Upper lobe of left lung (tissue), 6 donors: ENCODE results near the gene LOC128125822.

Experiments
- ATAC-seq, 2 donors: fragments of 200-7000 bp; cut with Tn5 transposase; one replicate each; pipeline ENCODE4 v1.9.1; 2022; ENCODE audit warnings: mild to moderate bottlenecking in 2 of 2, moderate library complexity in 2 of 2; ENCODE audit not compliant: low FRiP score in 2 of 2
- DNase-seq, 2 donors: peaks; one replicate each; pipeline ENCODE4 v3.0.0-alpha.2; 2019 to 2020
- H3K27ac ChIP-seq, 4 donors: fragments of 200-600 bp; sonication (generic); one replicate each; pipeline ENCODE4 v1.5.1; 2016 to 2019
- H3K27me3 ChIP-seq, 4 donors: fragments of 200-600 bp; sonication (generic); one replicate each; pipeline ENCODE4 v1.5.1; 2017 to 2019
- H3K36me3 ChIP-seq, 4 donors: fragments of 200-600 bp; sonication (generic); one replicate each; pipeline ENCODE4 v1.5.1; 2016 to 2019
- H3K4me1 ChIP-seq, 4 donors: fragments of 200-600 bp; sonication (generic); one replicate each; pipeline ENCODE4 v1.5.1; 2018 to 2019
- H3K4me3 ChIP-seq, 4 donors: fragments of 200-600 bp; sonication (generic); one replicate each; pipeline ENCODE4 v1.5.1; 2017 to 2019; ENCODE audit warnings: mild to moderate bottlenecking in 2 of 4, moderate library complexity in 1 of 4
- H3K9me3 ChIP-seq, 4 donors: fragments of 200-600 bp; sonication (generic); one replicate each; pipeline ENCODE4 v1.5.1; 2018 to 2019
- CTCF ChIP-seq, 6 experiments: fragments of 450-650 bp in 4 of 6; fragments of 200-600 bp in 2 of 6; sonication (generic) in 2 of 6; IDR thresholded peaks; one replicate each; pipeline ENCODE4 v1.5.1; 2016 to 2019; ENCODE audit warnings: antibody characterized with exemption in 6 of 6
- EP300 ChIP-seq, 4 donors: sonication (generic); formaldehyde crosslinking; IDR thresholded peaks; one replicate each; pipeline ENCODE4 v1.5.1; 2017; ENCODE audit warnings: antibody characterized with exemption in 4 of 4, control low read depth in 2 of 4
- POLR2A ChIP-seq, 4 donors: fragments of 450-650 bp; IDR thresholded peaks; one replicate each; pipeline ENCODE4 v1.5.1; 2016 to 2017; ENCODE audit warnings: antibody characterized with exemption in 4 of 4, mild to moderate bottlenecking in 2 of 4
- POLR2AphosphoS5 ChIP-seq, 2 donors: sonication (generic); formaldehyde crosslinking; IDR thresholded peaks; one replicate each; pipeline ENCODE4 v1.5.1; 2017; ENCODE audit warnings: antibody characterized with exemption in 2 of 2
- WGBS, 2 donors: methylation state at CpG; one replicate each; pipeline ENCODE4 v1.1.5; 2017 to 2018; 5-methylcytosine and 5-hydroxymethylcytosine counted together
- donor health status: DM: no; HTN: no; CAD: no; lungs with moderate emphysema.
- donor health status: DM: no; HTN: yes; CAD: no; lungs with severe emphysema.

Gene LOC128125822

DNA sequence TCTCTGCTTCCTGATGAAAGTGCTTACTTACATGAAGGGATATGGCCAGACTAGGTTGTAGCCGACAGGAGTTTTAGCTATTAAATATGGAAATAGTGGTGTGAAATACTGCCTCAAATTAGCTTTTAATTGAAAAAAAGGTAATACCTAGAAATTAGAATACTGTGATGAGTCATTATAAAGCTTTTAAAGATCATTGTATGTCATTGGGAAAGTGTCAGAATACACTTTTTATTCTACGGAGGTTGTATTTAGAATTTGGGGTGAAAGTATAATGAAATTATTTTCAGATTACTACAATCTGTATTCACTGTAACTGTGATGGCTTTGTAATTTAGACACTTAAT, 2.2 kb downstream of the LOC128125822 start:
- Histone ChIP-seq H3K27ac (peak overlapping the region; percentile 98 to 100 (median 100)), H3K4me3 (peak overlapping the region in 3 of 4 donors; percentile 73 to 85 (median 76)), H3K9me3 (no peaks in the 10 kb centered on the region), H3K36me3 (peaks cover 6 to 32% (median 21%) of the 10 kb centered on the region in 4 donors), H3K27me3 (no peaks in the 10 kb centered on the region), H3K4me1 (peaks cover 8 to 30% (median 20%) of the 10 kb centered on the region in 4 donors)
- 56 to 57% methylated on average over 2 of the region's 2 CpGs for WGBS, 2 donors
- TF ChIP-seq CTCF (IDR thresholded peaks at IDR 0.05) (no peak), EP300 (IDR thresholded peaks at IDR 0.05) (no peak)
- ATAC-seq (no peak), DNase-seq (no peak)

GRCh38 chr6:63576147-63576772, 4.0 kb downstream of the LOC128125822 start:
- peak overlapping the region in 1 of 4 donors; percentile 76 for H3K4me3 ChIP-seq
- peaks cover 14 to 50% (median 36%) of the 10 kb centered on the region in 4 donors for H3K36me3 ChIP-seq
- DNase-seq: no peak

GRCh38 chr6:63576985-63577712, 4.9 kb downstream of the LOC128125822 start:
- H3K4me1 ChIP-seq: peaks cover 8 to 23% (median 15%) of the 10 kb centered on the region in 4 donors
- DNase-seq: no peak
- TF ChIP-seq EP300 (IDR thresholded peaks at IDR 0.05): no peak
- TF ChIP-seq POLR2A (IDR thresholded peaks at IDR 0.05): no peak
- TF ChIP-seq POLR2AphosphoS5 (IDR thresholded peaks at IDR 0.05): no peak
- no peak for TF ChIP-seq CTCF (IDR thresholded peaks at IDR 0.05)
- peaks cover 17 to 57% (median 36%) of the 10 kb centered on the region in 4 donors for H3K36me3 ChIP-seq
- no peaks in the 10 kb centered on the region for H3K27me3 ChIP-seq
- no peaks in the 10 kb centered on the region for H3K9me3 ChIP-seq
- ATAC-seq: no peak
- 93 to 96% methylated on average over 5 of the region's 5 CpGs for WGBS, 2 donors
- peak overlapping the region in 1 of 4 donors; percentile 76 for H3K4me3 ChIP-seq
- no peak overlapping the region for H3K27ac ChIP-seq

More at GRCh38 chr6:63576147-63576772, 4.0 kb downstream of the LOC128125822 start:
- H3K27me3 ChIP-seq: no peaks in the 10 kb centered on the region
- H3K4me1 ChIP-seq: peaks cover 8 to 29% (median 19%) of the 10 kb centered on the region in 4 donors
- ATAC-seq: no peak
- H3K27ac ChIP-seq: no peak overlapping the region
- TF ChIP-seq POLR2A (IDR thresholded peaks at IDR 0.05) (no peak), EP300 (IDR thresholded peaks at IDR 0.05) (no peak), POLR2AphosphoS5 (IDR thresholded peaks at IDR 0.05) (no peak), CTCF (IDR thresholded peaks at IDR 0.05) (no peak)
- H3K9me3 ChIP-seq: no peaks in the 10 kb centered on the region
- 69 to 81% methylated on average over 3 of the region's 3 CpGs for WGBS, 2 donors

DNA sequence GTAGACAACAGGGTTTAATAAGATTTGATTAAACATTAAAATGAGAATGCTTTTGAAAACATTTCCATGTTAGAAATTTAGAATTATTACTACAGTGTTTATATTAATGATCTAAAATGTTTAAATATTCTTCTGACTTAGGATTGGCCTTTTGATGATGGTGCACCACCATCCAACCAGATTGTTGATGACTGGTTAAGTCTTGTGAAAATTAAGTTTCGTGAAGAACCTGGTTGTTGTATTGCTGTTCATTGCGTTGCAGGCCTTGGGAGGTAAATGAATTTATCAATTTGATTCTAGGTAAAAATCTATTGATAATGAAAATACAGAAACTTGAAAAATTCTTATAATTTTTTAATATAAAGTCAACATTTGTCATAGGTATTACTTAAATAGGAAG, 6.5 kb downstream of the LOC128125822 start:
- Histone ChIP-seq H3K27me3 (no peaks in the 10 kb centered on the region), H3K9me3 (no peaks in the 10 kb centered on the region), H3K4me1 (peaks cover 8 to 23% (median 15%) of the 10 kb centered on the region in 4 donors), H3K4me3 (no peak overlapping the region), H3K27ac (no peak overlapping the region), H3K36me3 (peaks cover 17 to 65% (median 38%) of the 10 kb centered on the region in 4 donors)
- ATAC-seq (no peak), DNase-seq (no peak)
- no peak for TF ChIP-seq CTCF (IDR thresholded peaks at IDR 0.05)
- no peak for TF ChIP-seq POLR2A (IDR thresholded peaks at IDR 0.05)
- no peak for TF ChIP-seq EP300 (IDR thresholded peaks at IDR 0.05)
- TF ChIP-seq POLR2AphosphoS5 (IDR thresholded peaks at IDR 0.05): no peak
- 96 to 99% methylated on average over 2 of the region's 2 CpGs for WGBS, 2 donors
